ENCODE measurements around the gene FGF7. TPM values are rescaled to one million over a fixed set of nuclear protein-coding genes. Genes with fewer than 3 reads are reported as not detected.

Gene FGF7
- total and polyA plus RNA-seq, 2 donors (not counting 3 experiments of a cell fraction or from before 2014, with no cell fraction given): not detected

DNA sequence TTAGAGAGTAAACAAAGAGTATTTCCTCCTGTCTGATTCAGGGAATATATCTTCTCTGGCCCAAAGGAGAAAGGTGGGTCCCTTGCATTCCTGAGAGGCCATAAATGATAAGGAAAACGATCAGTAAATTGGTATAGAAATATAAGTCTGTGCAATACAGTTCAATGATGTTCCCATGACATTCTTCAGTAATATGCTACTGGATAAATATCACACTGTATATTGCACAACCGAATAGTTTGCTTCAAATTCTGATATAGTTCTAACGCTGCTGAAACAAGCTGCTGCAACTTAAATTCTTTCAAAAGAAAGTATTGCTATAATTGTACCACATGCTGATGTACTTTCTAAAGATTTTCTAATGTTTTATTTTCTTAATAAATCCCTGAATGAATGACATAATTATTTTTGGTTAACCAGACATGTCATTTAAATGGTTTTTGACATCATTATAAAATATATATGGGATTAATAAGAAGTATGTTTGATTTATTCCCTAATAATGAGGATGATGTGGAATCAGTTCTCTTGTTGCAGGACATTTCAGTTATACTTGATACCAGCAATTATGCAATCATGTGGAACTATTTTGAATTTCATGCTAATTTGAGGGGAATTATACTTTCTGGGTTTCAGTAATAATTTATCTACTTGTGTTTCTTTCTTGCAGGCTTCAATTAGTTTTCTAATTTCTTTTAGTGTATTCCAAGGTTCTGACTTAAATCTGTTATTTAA lies 44.9 kb downstream of the FGF7 start:
- BruUV-seq (replicated peaks): no TSS peak
- intact Hi-C loops (cut with micrococcal nuclease): no loop called here
- POLR2A ChIA-PET: no interaction called here
- no peaks in the 10 kb centered on the region for H3K4me1 ChIP-seq (ENCODE audit: control insufficient read depth, extremely low read depth, insufficient read depth, low read length)
- no peaks in the 10 kb centered on the region for H3K79me2 ChIP-seq (ENCODE audit: control insufficient read depth, insufficient read depth, low read length)
- no peaks in the 10 kb centered on the region for H3K36me3 ChIP-seq (ENCODE audit: control insufficient read depth in 2 of 2, extremely low read depth in 1 of 2, insufficient read depth in 2 of 2, low read length in 2 of 2)
- DNase-seq (ENCODE audit: low read depth, low spot score): no peak
- peaks cover 0 to 2% of the 10 kb centered on the region in 2 experiments for H3K27me3 ChIP-seq (ENCODE audit: control insufficient read depth in 2 of 2, insufficient read depth in 2 of 2, low read length in 2 of 2)
- no peak overlapping the region for H3K9ac ChIP-seq (replicated peaks; ENCODE audit: extremely low read depth, insufficient read depth, low read length)
- no peak overlapping the region for H3K4me3 ChIP-seq (replicated peaks in 1 of 3; ENCODE audit: insufficient read depth in 1 of 3, low read depth in 1 of 3, low read length in 3 of 3)
- TF ChIP-seq GATA2 (IDR thresholded peaks at IDR 0.05; ENCODE audit: insufficient read depth, insufficient read length, low read depth, low read length) (no peak), MYC (IDR thresholded peaks at IDR 0.05; ENCODE audit: low read depth, low read length) (no peak), EZH2 (IDR thresholded peaks at IDR 0.05; ENCODE audit: borderline replicate concordance, low read depth, low read length, severe bottlenecking) (no peak), POLR2A (IDR thresholded peaks at IDR 0.05; ENCODE audit: low read depth, low read length) (no peak), POLR2AphosphoS5 (IDR thresholded peaks at IDR 0.05; ENCODE audit: insufficient read depth, low read depth, low read length) (no peak), JUN (IDR thresholded peaks at IDR 0.05; ENCODE audit: borderline replicate concordance, insufficient read depth, insufficient read length, low read depth) (no peak), FOS (IDR thresholded peaks at IDR 0.05; ENCODE audit: borderline replicate concordance, insufficient read depth, low read length) (no peak)
- TF ChIP-seq, protein P1, sequence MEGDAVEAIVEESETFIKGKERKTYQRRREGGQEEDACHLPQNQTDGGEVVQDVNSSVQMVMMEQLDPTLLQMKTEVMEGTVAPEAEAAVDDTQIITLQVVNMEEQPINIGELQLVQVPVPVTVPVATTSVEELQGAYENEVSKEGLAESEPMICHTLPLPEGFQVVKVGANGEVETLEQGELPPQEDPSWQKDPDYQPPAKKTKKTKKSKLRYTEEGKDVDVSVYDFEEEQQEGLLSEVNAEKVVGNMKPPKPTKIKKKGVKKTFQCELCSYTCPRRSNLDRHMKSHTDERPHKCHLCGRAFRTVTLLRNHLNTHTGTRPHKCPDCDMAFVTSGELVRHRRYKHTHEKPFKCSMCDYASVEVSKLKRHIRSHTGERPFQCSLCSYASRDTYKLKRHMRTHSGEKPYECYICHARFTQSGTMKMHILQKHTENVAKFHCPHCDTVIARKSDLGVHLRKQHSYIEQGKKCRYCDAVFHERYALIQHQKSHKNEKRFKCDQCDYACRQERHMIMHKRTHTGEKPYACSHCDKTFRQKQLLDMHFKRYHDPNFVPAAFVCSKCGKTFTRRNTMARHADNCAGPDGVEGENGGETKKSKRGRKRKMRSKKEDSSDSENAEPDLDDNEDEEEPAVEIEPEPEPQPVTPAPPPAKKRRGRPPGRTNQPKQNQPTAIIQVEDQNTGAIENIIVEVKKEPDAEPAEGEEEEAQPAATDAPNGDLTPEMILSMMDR (IDR thresholded peaks at IDR 0.05; ENCODE audit: extremely low read depth in 1 of 2, insufficient read depth in 1 of 2, low read depth in 1 of 2, low read length in 2 of 2): no peak
- TF ChIP-seq, protein P2, sequence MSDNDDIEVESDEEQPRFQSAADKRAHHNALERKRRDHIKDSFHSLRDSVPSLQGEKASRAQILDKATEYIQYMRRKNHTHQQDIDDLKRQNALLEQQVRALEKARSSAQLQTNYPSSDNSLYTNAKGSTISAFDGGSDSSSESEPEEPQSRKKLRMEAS (IDR thresholded peaks at IDR 0.05; ENCODE audit: insufficient read depth, insufficient read length): no peak
- no peak overlapping the region for H3K27ac ChIP-seq (ENCODE audit: insufficient read depth, low read depth, low read length)
- FAIRE-seq: no peak
- CTCF ChIA-PET: no interaction called here
- H3K4me2 ChIP-seq (ENCODE audit: insufficient read depth, low read length): no peak overlapping the region
- H3K9me1 ChIP-seq (replicated peaks; ENCODE audit: control insufficient read depth, extremely low read depth, insufficient read depth, low read length): no peaks in the 10 kb centered on the region
- dilution Hi-C loops (cut with MboI; ENCODE audit: extremely low pct_ligation_motif_present, low sequenced_read_pairs): no loop called here
- no peaks in the 10 kb centered on the region for H4K20me1 ChIP-seq (replicated peaks; ENCODE audit: control insufficient read depth, extremely low read depth, insufficient read depth, low read length)
- H3K9me3 ChIP-seq (replicated peaks; ENCODE audit: control insufficient read depth, insufficient read depth, low read length): no peaks in the 10 kb centered on the region
- no peak overlapping the region for H2AFZ ChIP-seq (ENCODE audit: low read depth, low read length)
